Thyroid gland (tissue), 4 donors: ENCODE measurements around the gene GAD1.

Experiments
- CTCF ChIP-seq, 6 experiments: fragments of 200-600 bp in 3 of 6; fragments of 450-650 bp in 3 of 6; sonication (generic) in 3 of 6; IDR thresholded peaks; one replicate each; pipeline ENCODE4 v1.5.1; 2016 to 2019; ENCODE audit warnings: antibody characterized with exemption in 6 of 6, mild to moderate bottlenecking in 2 of 6, inconsistent platforms in 1 of 6, moderate library complexity in 1 of 6
- POLR2A ChIP-seq, 2 donors: fragments of 450-650 bp; IDR thresholded peaks; one replicate each; pipeline ENCODE4 v1.6.1; 2017; ENCODE audit warnings: antibody characterized with exemption in 2 of 2, mild to moderate bottlenecking in 2 of 2, moderate library complexity in 1 of 2

GRCh38 chr2:170823088-170823897 is 6.6 kb downstream of the GAD1 start:
- TF ChIP-seq CTCF (IDR thresholded peaks at IDR 0.05): no peak
- TF ChIP-seq POLR2A (IDR thresholded peaks at IDR 0.05): no peak
